Measurements from ENCODE around the gene NFIB. TPM values are rescaled to one million over a fixed set of nuclear protein-coding genes. Genes with fewer than 3 reads are reported as not detected.

NFIB gene
- total and polyA plus RNA-seq, 2 experiments from 2014 or later: 15.2 to 27.3 TPM

GRCh38 chr9:14348373-14349145 lies 34.6 kb upstream of the NFIB start:
- TF ChIP-seq EZH2 (IDR thresholded peaks at IDR 0.05; ENCODE audit: borderline replicate concordance) (no peak), CTCF (IDR thresholded peaks at IDR 0.05; ENCODE audit: poor library complexity) (no peak), EZH2phosphoT487 (IDR thresholded peaks at IDR 0.05; ENCODE audit: low read depth, severe bottlenecking, unreplicated experiment) (peak; percentile 75)
- Histone ChIP-seq H3K4me3 (peak overlapping the region; percentile 21), H4K20me1 (ENCODE audit: insufficient read depth, poor library complexity, severe bottlenecking) (no peaks in the 10 kb centered on the region), H3K27me3 (peaks cover 82% of the 10 kb centered on the region), H3K9me3 (ENCODE audit: low read depth) (no peaks in the 10 kb centered on the region), H3K27ac (peak overlapping the region; percentile 84), H3K79me2 (peaks cover 2% of the 10 kb centered on the region), H2AFZ (peak overlapping the region; percentile 56), H3K9me2 (replicated peaks; ENCODE audit: insufficient read depth) (no peaks in the 10 kb centered on the region), H3K4me2 (peak overlapping the region; percentile 93), H3K36me3 (replicated peaks; ENCODE audit: insufficient read depth, low read depth) (no peaks in the 10 kb centered on the region), H3K4me1 (ENCODE audit: insufficient read depth) (peaks cover 39% of the 10 kb centered on the region)
- DNase-seq (ENCODE audit: low spot score): no peak
- WGBS (ENCODE audit: low lambda C conversion rate, missing lambda C conversion rate): 4% methylated on average over 43 of the region's 43 CpGs

GRCh38 chr9:14348123-14348372 lies 34.1 kb upstream of the NFIB start:
- Histone ChIP-seq H3K4me1 (ENCODE audit: insufficient read depth) (peaks cover 39% of the 10 kb centered on the region), H3K9me3 (ENCODE audit: low read depth) (no peaks in the 10 kb centered on the region), H2AFZ (no peak overlapping the region), H3K9me2 (replicated peaks; ENCODE audit: insufficient read depth) (no peaks in the 10 kb centered on the region), H3K4me3 (peak overlapping the region; percentile 21), H3K27ac (peak overlapping the region; percentile 84), H4K20me1 (ENCODE audit: insufficient read depth, poor library complexity, severe bottlenecking) (no peaks in the 10 kb centered on the region), H3K79me2 (peaks cover 2% of the 10 kb centered on the region), H3K4me2 (peak overlapping the region; percentile 93), H3K27me3 (peaks cover 88% of the 10 kb centered on the region), H3K36me3 (replicated peaks; ENCODE audit: insufficient read depth, low read depth) (no peaks in the 10 kb centered on the region)
- 3% methylated on average over 10 of the region's 10 CpGs for WGBS (ENCODE audit: low lambda C conversion rate, missing lambda C conversion rate)
- DNase-seq (ENCODE audit: low spot score): no peak
- TF ChIP-seq EZH2 (IDR thresholded peaks at IDR 0.05; ENCODE audit: borderline replicate concordance) (no peak), CTCF (IDR thresholded peaks at IDR 0.05; ENCODE audit: poor library complexity) (no peak), EZH2phosphoT487 (IDR thresholded peaks at IDR 0.05; ENCODE audit: low read depth, severe bottlenecking, unreplicated experiment) (no peak)

- H3K9me3 ChIP-seq (ENCODE audit: low read depth): no peaks in the 10 kb centered on the region
- 1% methylated on average over 46 of the region's 53 CpGs for WGBS (ENCODE audit: low lambda C conversion rate, missing lambda C conversion rate)
- peaks cover 2% of the 10 kb centered on the region for H3K79me2 ChIP-seq
- H3K4me2 ChIP-seq: peak overlapping the region; percentile 93
- H2AFZ ChIP-seq: peak overlapping the region; percentile 57
- no peak for TF ChIP-seq EZH2phosphoT487 (IDR thresholded peaks at IDR 0.05; ENCODE audit: low read depth, severe bottlenecking, unreplicated experiment)
- peak; percentile 7 for TF ChIP-seq CTCF (IDR thresholded peaks at IDR 0.05; ENCODE audit: poor library complexity)
- H3K4me1 ChIP-seq (ENCODE audit: insufficient read depth): peaks cover 34% of the 10 kb centered on the region
- H4K20me1 ChIP-seq (ENCODE audit: insufficient read depth, poor library complexity, severe bottlenecking): no peaks in the 10 kb centered on the region
- peaks cover 92% of the 10 kb centered on the region for H3K27me3 ChIP-seq
- peak overlapping the region; percentile 21 for H3K4me3 ChIP-seq
- peak overlapping the region; percentile 84 for H3K27ac ChIP-seq
- no peaks in the 10 kb centered on the region for H3K36me3 ChIP-seq (replicated peaks; ENCODE audit: insufficient read depth, low read depth)
- no peaks in the 10 kb centered on the region for H3K9me2 ChIP-seq (replicated peaks; ENCODE audit: insufficient read depth)
- DNase-seq (ENCODE audit: low spot score): no peak
Measured at GRCh38 chr9:14347406-14348122, 33.6 kb upstream of the NFIB start.

Measured in hepatocyte (in vitro differentiated cells).